H9 (cell line): ENCODE measurements around the gene MAP4K3. TPM values are rescaled to one million over a fixed set of nuclear protein-coding genes. Genes with fewer than 3 reads are reported as not detected.

Experiments used
- DNase-seq: peaks from one replicate; pipeline ENCODE4 v3.0.0-alpha.2; 2017
- H2AFZ ChIP-seq: one replicate; pipeline ENCODE4 v1.6.1; 2013; ENCODE audit warnings: mild to moderate bottlenecking, low read length, control low read depth, moderate library complexity
- H2AK5ac ChIP-seq: 2 replicates; pipeline ENCODE4 v1.6.1; 2013; ENCODE audit warnings: low read length, control low read depth, mixed read lengths; ENCODE audit not compliant: insufficient read length
- H2BK120ac ChIP-seq: one replicate; pipeline ENCODE4 v1.6.1; 2013; ENCODE audit warnings: low read depth, mild to moderate bottlenecking, low read length, control low read depth, inconsistent platforms; ENCODE audit not compliant: poor library complexity, severe bottlenecking
- H2BK12ac ChIP-seq: 2 replicates; pipeline ENCODE4 v1.6.1; 2013; ENCODE audit warnings: low read length, control low read depth, mixed read lengths, low read depth; ENCODE audit not compliant: insufficient read length
- H2BK15ac ChIP-seq: 2 replicates; pipeline ENCODE4 v1.6.1; 2013; ENCODE audit warnings: low read depth, low read length, control low read depth
- H2BK20ac ChIP-seq: one replicate; pipeline ENCODE4 v1.6.1; 2013; ENCODE audit warnings: low read depth, mild to moderate bottlenecking, low read length, control low read depth, inconsistent platforms; ENCODE audit not compliant: poor library complexity, severe bottlenecking
- H2BK5ac ChIP-seq: 2 replicates; pipeline ENCODE4 v1.6.1; 2013; ENCODE audit warnings: low read length, control low read depth, mixed read lengths; ENCODE audit not compliant: insufficient read length
- H3K14ac ChIP-seq: 2 replicates; pipeline ENCODE4 v1.6.1; 2013; ENCODE audit warnings: low read length, control low read depth; ENCODE audit not compliant: insufficient read depth
- H3K18ac ChIP-seq: 2 replicates; pipeline ENCODE4 v1.6.1; 2013; ENCODE audit warnings: low read depth, mild to moderate bottlenecking, mixed read lengths, low read length, control low read depth; ENCODE audit not compliant: insufficient read length
- H3K23ac ChIP-seq: 2 replicates; pipeline ENCODE4 v1.6.1; 2013; ENCODE audit warnings: low read length, control low read depth, mixed read lengths, low read depth; ENCODE audit not compliant: insufficient read length
- H3K23me2 ChIP-seq: 2 replicates; pipeline ENCODE4 v1.6.1; 2013; ENCODE audit warnings: low read depth, mild to moderate bottlenecking, mixed read lengths, low read length, control low read depth; ENCODE audit not compliant: insufficient read length, poor library complexity, severe bottlenecking
- H3K27ac ChIP-seq: 2 replicates; pipeline ENCODE4 v1.5.1; 2013; ENCODE audit warnings: low read length, control low read depth, mixed read lengths, low read depth; ENCODE audit not compliant: insufficient read length
- H3K27me3 ChIP-seq: 2 replicates; pipeline ENCODE4 v1.6.1; 2013; ENCODE audit warnings: low read length, control low read depth, inconsistent platforms; ENCODE audit not compliant: insufficient read depth
- H3K4ac ChIP-seq: 2 replicates; pipeline ENCODE4 v1.6.1; 2013; ENCODE audit warnings: low read depth, mild to moderate bottlenecking, control low read depth, inconsistent platforms, low read length, moderate library complexity
- H3K4me1 ChIP-seq: 2 replicates; pipeline ENCODE4 v1.6.1; 2013; ENCODE audit warnings: low read length, control low read depth, inconsistent platforms; ENCODE audit not compliant: insufficient read depth
- H3K4me2 ChIP-seq: 2 replicates; pipeline ENCODE4 v1.6.1; 2013; ENCODE audit warnings: low read length, control low read depth, mixed read lengths; ENCODE audit not compliant: insufficient read length, insufficient read depth
- H3K56ac ChIP-seq: 2 replicates; pipeline ENCODE4 v1.6.1; 2013; ENCODE audit warnings: low read depth, mild to moderate bottlenecking, mixed read lengths, low read length, control low read depth; ENCODE audit not compliant: insufficient read length
- H3K79me1 ChIP-seq: 2 replicates; pipeline ENCODE4 v1.6.1; 2013; ENCODE audit warnings: low read depth, mild to moderate bottlenecking, moderate library complexity, low read length, control low read depth, inconsistent platforms; ENCODE audit not compliant: insufficient read depth, poor library complexity, severe bottlenecking
- H3K79me2 ChIP-seq: 2 replicates; pipeline ENCODE4 v1.6.1; 2013; ENCODE audit warnings: low read length, control low read depth, inconsistent platforms; ENCODE audit not compliant: insufficient read depth
- H3K9ac ChIP-seq: 2 replicates; pipeline ENCODE4 v1.6.1; 2013; ENCODE audit warnings: low read length, control low read depth, mixed read lengths; ENCODE audit not compliant: insufficient read length; ENCODE audit errors: extremely low read depth
- H3K9me3 ChIP-seq: one replicate; pipeline ENCODE4 v1.6.1; 2013; ENCODE audit warnings: low read depth, low read length, inconsistent platforms; ENCODE audit not compliant: control insufficient read depth
- H3T11ph ChIP-seq: one replicate; pipeline ENCODE4 v1.6.1; 2013; ENCODE audit warnings: mild to moderate bottlenecking, low read length, control low read depth, inconsistent platforms
- H4K20me1 ChIP-seq: one replicate; pipeline ENCODE4 v1.6.1; 2013; ENCODE audit not compliant: control insufficient read depth, insufficient read length, insufficient read depth
- H4K5ac ChIP-seq: 2 replicates; pipeline ENCODE4 v1.6.1; 2013; ENCODE audit warnings: low read depth, mild to moderate bottlenecking, mixed read lengths, low read length, control low read depth; ENCODE audit not compliant: insufficient read length
- H4K8ac ChIP-seq: replicated peaks from 2 replicates; pipeline ENCODE4 v1.6.1; 2013; ENCODE audit warnings: low read length, control low read depth, mixed read lengths, low read depth; ENCODE audit not compliant: insufficient read length
- H4K91ac ChIP-seq: 2 replicates; pipeline ENCODE4 v1.6.1; 2013; ENCODE audit warnings: low read depth, mild to moderate bottlenecking, moderate library complexity, mixed read lengths, low read length, control low read depth; ENCODE audit not compliant: insufficient read length
- H3K27ac Mint-ChIP-seq, 3 experiments: 2 replicates in 2 of 3; 3 replicates in 1 of 3; pipeline ENCODE4 v1.8.0; 2020 to 2021; ENCODE audit warnings: mixed read lengths in 3 of 3, mild to moderate bottlenecking in 1 of 3, moderate library complexity in 1 of 3
- H3K27me3 Mint-ChIP-seq: 2 replicates; pipeline ENCODE4 v1.8.0; 2021; ENCODE audit warnings: low read depth, mild to moderate bottlenecking, moderate library complexity, mixed read lengths
- H3K36me3 Mint-ChIP-seq, 3 experiments: 2 replicates in 2 of 3; 3 replicates in 1 of 3; pipeline ENCODE4 v1.8.0; 2020 to 2021; ENCODE audit warnings: low read depth in 3 of 3, mixed read lengths in 3 of 3; ENCODE audit not compliant: insufficient read depth in 1 of 3
- H3K4me1 Mint-ChIP-seq, 2 experiments: 2 replicates each; pipeline ENCODE4 v1.8.0; 2020; ENCODE audit warnings: mixed read lengths in 2 of 2
- H3K4me3 Mint-ChIP-seq, 2 experiments: 2 replicates in 1 of 2; 3 replicates in 1 of 2; pipeline ENCODE4 v1.8.0; 2020 to 2021; ENCODE audit warnings: mild to moderate bottlenecking in 2 of 2, mixed read lengths in 2 of 2, moderate library complexity in 1 of 2
- H3K9me3 Mint-ChIP-seq, 2 experiments: 2 replicates in 1 of 2; 3 replicates in 1 of 2; pipeline ENCODE4 v1.8.0; 2020; ENCODE audit warnings: mild to moderate bottlenecking in 2 of 2, mixed read lengths in 2 of 2, moderate library complexity in 1 of 2
- WGBS: extraction: QIAGEN DNeasy Blood & Tissue Kit; methylation state at CpG from one replicate; pipeline ENCODE4 v1.1.7; 2013; ENCODE audit warnings: missing lambda C conversion rate, low lambda C conversion rate, mixed read lengths; ENCODE audit not compliant: insufficient read length; ENCODE audit errors: extremely low coverage; 5-methylcytosine and 5-hydroxymethylcytosine counted together
- total RNA-seq: library from RNA; stranded (reverse); gene quantifications from 2 replicates; pipeline ENCODE4 v1.2.1, GENCODE V29; 2021
- TF ChIP-seq, protein P1 (sequence below): fragments of 200-600 bp; sonication (generic); conservative IDR thresholded peaks from 3 replicates; pipeline ENCODE4 v1.8.0; 2021; ENCODE audit warnings: antibody characterized with exemption, mild to moderate bottlenecking

Gene MAP4K3
- total RNA-seq, 1 experiment from 2014 or later = 37.9 TPM

GRCh38 chr2:39432701-39433100 is 4.4 kb downstream of the MAP4K3 start:
- Histone ChIP-seq H4K8ac (no peak overlapping the region), H3K4me1 (peaks cover 12% of the 10 kb centered on the region), H2BK20ac (no peak overlapping the region), H2AFZ (no peak overlapping the region), H3K27me3 (no peaks in the 10 kb centered on the region), H3K27ac (no peak overlapping the region), H4K5ac (no peak overlapping the region), H3K79me1 (peaks cover 8% of the 10 kb centered on the region), H3K4me2 (no peak overlapping the region), H3T11ph (no peak overlapping the region), H2BK15ac (no peak overlapping the region), H4K91ac (no peak overlapping the region), H2BK120ac (no peak overlapping the region), H3K18ac (no peak overlapping the region), H3K9ac (no peak overlapping the region), H3K14ac (no peak overlapping the region), H2AK5ac (no peak overlapping the region), H2BK12ac (no peak overlapping the region), H3K23ac (no peak overlapping the region), H3K23me2 (peaks cover 14% of the 10 kb centered on the region), H2BK5ac (no peak overlapping the region), H3K56ac (no peak overlapping the region), H3K4ac (no peak overlapping the region), H3K79me2 (peaks cover 50% of the 10 kb centered on the region; the same call in 1 of the 2 replicates), H3K9me3 (no peaks in the 10 kb centered on the region), H4K20me1 (no peaks in the 10 kb centered on the region)
- Mint-ChIP-seq H3K4me3 (no peak overlapping the region), H3K36me3 (peaks cover 0 to 2% (median 0%) of the 10 kb centered on the region in 3 experiments; a peak in 2 of 7 replicates), H3K27ac (no peak overlapping the region), H3K27me3 (no peaks in the 10 kb centered on the region), H3K4me1 (peaks cover 65 to 67% of the 10 kb centered on the region in 2 experiments), H3K9me3 (no peaks in the 10 kb centered on the region; a peak in 1 of 5 replicates)
- no CpG with 5 or more reads among the region's 5 CpGs for WGBS
- TF ChIP-seq, protein P1, sequence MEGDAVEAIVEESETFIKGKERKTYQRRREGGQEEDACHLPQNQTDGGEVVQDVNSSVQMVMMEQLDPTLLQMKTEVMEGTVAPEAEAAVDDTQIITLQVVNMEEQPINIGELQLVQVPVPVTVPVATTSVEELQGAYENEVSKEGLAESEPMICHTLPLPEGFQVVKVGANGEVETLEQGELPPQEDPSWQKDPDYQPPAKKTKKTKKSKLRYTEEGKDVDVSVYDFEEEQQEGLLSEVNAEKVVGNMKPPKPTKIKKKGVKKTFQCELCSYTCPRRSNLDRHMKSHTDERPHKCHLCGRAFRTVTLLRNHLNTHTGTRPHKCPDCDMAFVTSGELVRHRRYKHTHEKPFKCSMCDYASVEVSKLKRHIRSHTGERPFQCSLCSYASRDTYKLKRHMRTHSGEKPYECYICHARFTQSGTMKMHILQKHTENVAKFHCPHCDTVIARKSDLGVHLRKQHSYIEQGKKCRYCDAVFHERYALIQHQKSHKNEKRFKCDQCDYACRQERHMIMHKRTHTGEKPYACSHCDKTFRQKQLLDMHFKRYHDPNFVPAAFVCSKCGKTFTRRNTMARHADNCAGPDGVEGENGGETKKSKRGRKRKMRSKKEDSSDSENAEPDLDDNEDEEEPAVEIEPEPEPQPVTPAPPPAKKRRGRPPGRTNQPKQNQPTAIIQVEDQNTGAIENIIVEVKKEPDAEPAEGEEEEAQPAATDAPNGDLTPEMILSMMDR = no peak
- DNase-seq = no peak
